ENCODE measurements around the gene RHBDD3. TPM values are rescaled to one million over a fixed set of nuclear protein-coding genes. Genes with fewer than 3 reads are reported as not detected.

RHBDD3 gene
- total and polyA plus RNA-seq, 9 of the 15 experiments (the other 6 are each of a cell fraction or from before 2014, with no cell fraction given), result 0.32 to 35.6 (median 14.0) TPM

DNA sequence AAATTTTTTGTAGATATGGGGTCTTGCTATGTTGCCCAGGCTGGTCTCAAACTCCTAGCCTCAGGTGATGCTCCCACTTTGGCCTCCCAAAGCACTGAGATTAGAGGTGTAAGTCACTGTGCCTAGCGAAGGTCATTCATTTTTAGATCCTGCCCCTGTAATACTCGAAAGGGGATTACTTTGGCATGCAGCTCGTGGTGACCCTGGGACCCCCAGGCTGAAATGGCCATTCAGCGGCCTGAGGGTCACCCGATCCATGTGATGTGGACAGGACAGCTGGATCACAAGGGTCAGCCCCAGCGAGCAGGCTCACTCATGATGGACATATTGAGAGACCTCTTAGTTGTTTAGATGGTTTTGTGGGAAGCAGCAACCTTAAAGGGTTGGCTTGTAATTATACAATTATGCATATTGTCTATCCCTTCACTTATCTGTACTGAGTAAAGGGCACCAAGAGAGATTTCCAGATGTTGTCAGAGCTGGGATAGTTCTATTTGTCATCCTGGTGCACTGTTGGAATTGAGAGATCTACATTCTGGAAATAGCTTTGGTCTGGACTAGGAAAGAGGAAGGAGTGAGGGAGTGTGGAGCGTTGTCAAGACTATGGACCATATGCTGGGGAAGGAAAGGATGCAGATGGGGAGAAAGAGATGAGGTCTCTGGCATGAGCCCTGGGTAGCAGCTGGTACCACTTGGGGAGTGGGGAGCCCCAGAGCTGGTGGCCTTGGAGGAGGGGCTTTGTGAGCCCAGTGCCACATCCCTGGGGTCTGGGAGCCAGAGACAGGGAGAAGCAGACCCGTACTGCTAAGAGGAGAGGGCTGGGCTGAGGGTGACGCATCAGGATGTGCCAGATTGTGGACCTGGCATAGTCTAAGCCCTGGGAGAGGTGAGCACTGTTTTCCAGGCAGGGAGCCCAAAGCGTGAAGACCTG is 15.5 kb downstream of the RHBDD3 start (continued):
- TF ChIP-seq, protein P1, sequence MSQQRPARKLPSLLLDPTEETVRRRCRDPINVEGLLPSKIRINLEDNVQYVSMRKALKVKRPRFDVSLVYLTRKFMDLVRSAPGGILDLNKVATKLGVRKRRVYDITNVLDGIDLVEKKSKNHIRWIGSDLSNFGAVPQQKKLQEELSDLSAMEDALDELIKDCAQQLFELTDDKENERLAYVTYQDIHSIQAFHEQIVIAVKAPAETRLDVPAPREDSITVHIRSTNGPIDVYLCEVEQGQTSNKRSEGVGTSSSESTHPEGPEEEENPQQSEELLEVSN (IDR thresholded peaks at IDR 0.05; ENCODE audit: borderline replicate concordance in 1 of 2, extremely low read depth in 1 of 2, insufficient read depth in 1 of 2, insufficient read length in 1 of 2, low read depth in 1 of 2, low read length in 1 of 2, poor library complexity in 1 of 2, severe bottlenecking in 1 of 2), result no peak
- TF ChIP-seq RNF2 (IDR thresholded peaks at IDR 0.05), result no peak

DNA sequence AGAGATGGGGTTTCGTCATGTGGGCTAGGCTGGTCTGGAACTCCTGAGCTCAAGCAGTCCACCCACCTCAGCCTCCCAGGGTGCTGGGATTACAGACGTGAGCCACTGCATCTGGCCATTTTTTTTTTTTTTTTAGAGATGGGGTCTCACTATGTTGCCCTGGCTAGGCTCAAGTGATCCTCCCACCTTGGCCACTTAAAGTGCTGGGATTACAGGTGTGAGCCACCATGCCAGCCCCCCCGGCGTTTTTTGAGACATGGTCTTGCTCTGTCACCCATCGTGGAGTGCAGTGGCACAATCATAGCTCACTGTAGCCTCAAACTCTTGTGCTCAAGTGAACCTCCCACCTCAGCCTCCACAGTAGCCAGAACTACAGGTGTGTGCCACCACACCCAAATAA is 16.5 kb downstream of the RHBDD3 start:
- 54% methylated on average over 4 of the region's 5 CpGs for WGBS (ENCODE audit: insufficient coverage, low coverage, missing lambda C conversion rate)
- Histone ChIP-seq H3K9me3 (replicated peaks; ENCODE audit: control insufficient read depth, insufficient read depth, low read depth, low read length) (no peaks in the 10 kb centered on the region), H3K27ac (ENCODE audit: extremely low read depth, low read depth, low read length) (no peak overlapping the region), H3K4me2 (ENCODE audit: insufficient read depth, low read length) (no peak overlapping the region), H3K9me1 (ENCODE audit: control insufficient read depth, insufficient read depth, low read length) (no peaks in the 10 kb centered on the region), H3K4me1 (replicated peaks in 1 of 2; ENCODE audit: control insufficient read depth in 2 of 2, insufficient read depth in 2 of 2, low read length in 2 of 2) (peaks cover 0 to 8% of the 10 kb centered on the region in 2 experiments; a peak in 2 of 5 replicates), H3K4me3 (no peak overlapping the region), H3K36me3 (ENCODE audit: control insufficient read depth, insufficient read depth, low read length) (no peaks in the 10 kb centered on the region), H3K27me3 (ENCODE audit: control insufficient read depth in 2 of 2, insufficient read depth in 2 of 2, low read length in 2 of 2) (no peaks in the 10 kb centered on the region), H2AFZ (ENCODE audit: low read depth, low read length) (no peak overlapping the region), H3K79me2 (ENCODE audit: control insufficient read depth, insufficient read depth, low read length) (no peaks in the 10 kb centered on the region), H4K20me1 (replicated peaks; ENCODE audit: control insufficient read depth, insufficient read depth, low read length) (no peaks in the 10 kb centered on the region), H3K9ac (ENCODE audit: insufficient read depth in 1 of 2, low read depth in 2 of 2, low read length in 2 of 2) (no peak overlapping the region)
- in situ Hi-C loops (cut with MboI), result loop anchor here (10.0 kb wide), 1 partner anchor 396 kb away; no protein-coding TSS in a partner anchor
- FAIRE-seq, result no peak
- TF ChIP-seq ZNF766 (CRISPR knock-in tag; conservative IDR thresholded peaks at IDR 0.05) (no peak), ZNF232 (CRISPR knock-in tag; IDR thresholded peaks at IDR 0.05) (no peak), ZNF197 (CRISPR knock-in tag; IDR thresholded peaks at IDR 0.05; ENCODE audit: low read depth) (no peak), ZNF121 (CRISPR knock-in tag; conservative IDR thresholded peaks at IDR 0.05) (peak; percentile 78), PTBP1 (IDR thresholded peaks at IDR 0.05; ENCODE audit: low read depth, low read length) (no peak)
- TF ChIP-seq, protein P2, sequence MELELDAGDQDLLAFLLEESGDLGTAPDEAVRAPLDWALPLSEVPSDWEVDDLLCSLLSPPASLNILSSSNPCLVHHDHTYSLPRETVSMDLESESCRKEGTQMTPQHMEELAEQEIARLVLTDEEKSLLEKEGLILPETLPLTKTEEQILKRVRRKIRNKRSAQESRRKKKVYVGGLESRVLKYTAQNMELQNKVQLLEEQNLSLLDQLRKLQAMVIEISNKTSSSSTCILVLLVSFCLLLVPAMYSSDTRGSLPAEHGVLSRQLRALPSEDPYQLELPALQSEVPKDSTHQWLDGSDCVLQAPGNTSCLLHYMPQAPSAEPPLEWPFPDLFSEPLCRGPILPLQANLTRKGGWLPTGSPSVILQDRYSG (tag; conservative IDR thresholded peaks at IDR 0.05; ENCODE audit: low read depth), result no peak
- TF ChIP-seq, protein P3, sequence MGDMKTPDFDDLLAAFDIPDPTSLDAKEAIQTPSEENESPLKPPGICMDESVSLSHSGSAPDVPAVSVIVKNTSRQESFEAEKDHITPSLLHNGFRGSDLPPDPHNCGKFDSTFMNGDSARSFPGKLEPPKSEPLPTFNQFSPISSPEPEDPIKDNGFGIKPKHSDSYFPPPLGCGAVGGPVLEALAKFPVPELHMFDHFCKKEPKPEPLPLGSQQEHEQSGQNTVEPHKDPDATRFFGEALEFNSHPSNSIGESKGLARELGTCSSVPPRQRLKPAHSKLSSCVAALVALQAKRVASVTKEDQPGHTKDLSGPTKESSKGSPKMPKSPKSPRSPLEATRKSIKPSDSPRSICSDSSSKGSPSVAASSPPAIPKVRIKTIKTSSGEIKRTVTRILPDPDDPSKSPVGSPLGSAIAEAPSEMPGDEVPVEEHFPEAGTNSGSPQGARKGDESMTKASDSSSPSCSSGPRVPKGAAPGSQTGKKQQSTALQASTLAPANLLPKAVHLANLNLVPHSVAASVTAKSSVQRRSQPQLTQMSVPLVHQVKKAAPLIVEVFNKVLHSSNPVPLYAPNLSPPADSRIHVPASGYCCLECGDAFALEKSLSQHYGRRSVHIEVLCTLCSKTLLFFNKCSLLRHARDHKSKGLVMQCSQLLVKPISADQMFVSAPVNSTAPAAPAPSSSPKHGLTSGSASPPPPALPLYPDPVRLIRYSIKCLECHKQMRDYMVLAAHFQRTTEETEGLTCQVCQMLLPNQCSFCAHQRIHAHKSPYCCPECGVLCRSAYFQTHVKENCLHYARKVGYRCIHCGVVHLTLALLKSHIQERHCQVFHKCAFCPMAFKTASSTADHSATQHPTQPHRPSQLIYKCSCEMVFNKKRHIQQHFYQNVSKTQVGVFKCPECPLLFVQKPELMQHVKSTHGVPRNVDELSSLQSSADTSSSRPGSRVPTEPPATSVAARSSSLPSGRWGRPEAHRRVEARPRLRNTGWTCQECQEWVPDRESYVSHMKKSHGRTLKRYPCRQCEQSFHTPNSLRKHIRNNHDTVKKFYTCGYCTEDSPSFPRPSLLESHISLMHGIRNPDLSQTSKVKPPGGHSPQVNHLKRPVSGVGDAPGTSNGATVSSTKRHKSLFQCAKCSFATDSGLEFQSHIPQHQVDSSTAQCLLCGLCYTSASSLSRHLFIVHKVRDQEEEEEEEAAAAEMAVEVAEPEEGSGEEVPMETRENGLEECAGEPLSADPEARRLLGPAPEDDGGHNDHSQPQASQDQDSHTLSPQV (IDR thresholded peaks at IDR 0.05), result no peak
- intact Hi-C loops (cut with micrococcal nuclease), result no loop called here
- POLR2A ChIA-PET, result interaction anchor here (0.6 kb wide), 1 partner anchor 15 kb away, joined by 3 read pairs; no protein-coding TSS in a partner anchor
- no peak for ATAC-seq
- CTCF ChIA-PET (ENCODE audit: low intra/inter-chr PET ratio), result interaction anchor here (0.6 kb wide), 1 partner anchor 650 kb away, joined by 3 read pairs; no protein-coding TSS in a partner anchor
- DNase-seq (ENCODE audit: extremely low read depth in 1 of 4, low spot score in 3 of 4), result no peak
- no TSS peak for BruUV-seq (replicated peaks)

Measured in K562 (cell line).